ENCODE data around the gene ZNF134.

ZNF134 gene

GRCh38 chr19:57641715-57642234, 27.7 kb downstream of the ZNF134 start:
- WGBS (ENCODE audit: insufficient coverage, insufficient read length) = no CpG with 5 or more reads among the region's 4 CpGs
- no peak overlapping the region for H3K27ac ChIP-seq (ENCODE audit: low read length)
- H3K9me3 ChIP-seq (ENCODE audit: control insufficient read depth, insufficient read depth, low read length) = 0 out of 2 replicates have a peak, but pooled peaks cover 2% of the 10 kb centered on the region
- DNase-seq (ENCODE audit: low read depth, low spot score) = no peak
- H3K4me3 ChIP-seq (ENCODE audit: low read length) = no peak overlapping the region
- peaks cover 20% of the 10 kb centered on the region; the same call in 1 of the 2 replicates for H3K36me3 ChIP-seq (ENCODE audit: control insufficient read depth, insufficient read depth, low read length)
- H3K27me3 ChIP-seq (ENCODE audit: control insufficient read depth, insufficient read depth, low read length) = no peaks in the 10 kb centered on the region
- no peaks in the 10 kb centered on the region for H3K4me1 ChIP-seq (ENCODE audit: control insufficient read depth, insufficient read depth, low read length)

- 0 out of 2 replicates have a peak, but pooled peaks cover 2% of the 10 kb centered on the region for H3K9me3 ChIP-seq (ENCODE audit: control insufficient read depth, insufficient read depth, low read length)
- H3K27me3 ChIP-seq (ENCODE audit: control insufficient read depth, insufficient read depth, low read length) = no peaks in the 10 kb centered on the region
- H3K4me3 ChIP-seq (ENCODE audit: low read length) = no peak overlapping the region
- H3K27ac ChIP-seq (ENCODE audit: low read length) = no peak overlapping the region
- peaks cover 20% of the 10 kb centered on the region; the same call in 1 of the 2 replicates for H3K36me3 ChIP-seq (ENCODE audit: control insufficient read depth, insufficient read depth, low read length)
- DNase-seq (ENCODE audit: low read depth, low spot score) = no peak
- no peaks in the 10 kb centered on the region for H3K4me1 ChIP-seq (ENCODE audit: control insufficient read depth, insufficient read depth, low read length)
- no CpG with 5 or more reads among the region's 4 CpGs for WGBS (ENCODE audit: insufficient coverage, insufficient read length)
These were observed 28.5 kb downstream of the ZNF134 start for GRCh38 chr19:57642396-57643046.

- H3K27me3 ChIP-seq (ENCODE audit: control insufficient read depth, insufficient read depth, low read length) = no peaks in the 10 kb centered on the region
- no peak overlapping the region for H3K4me3 ChIP-seq (ENCODE audit: low read length)
- DNase-seq (ENCODE audit: low read depth, low spot score) = no peak
- no peaks in the 10 kb centered on the region for H3K4me1 ChIP-seq (ENCODE audit: control insufficient read depth, insufficient read depth, low read length)
- no peak overlapping the region for H3K27ac ChIP-seq (ENCODE audit: low read length)
- H3K36me3 ChIP-seq (ENCODE audit: control insufficient read depth, insufficient read depth, low read length) = peaks cover 20% of the 10 kb centered on the region; the same call in 1 of the 2 replicates
- H3K9me3 ChIP-seq (ENCODE audit: control insufficient read depth, insufficient read depth, low read length) = 0 out of 2 replicates have a peak, but pooled peaks cover 2% of the 10 kb centered on the region
These were observed 29.7 kb downstream of the ZNF134 start for GRCh38 chr19:57643734-57644133.

GRCh38 chr19:57648331-57649003, 34.4 kb downstream of the ZNF134 start:
- no peaks in the 10 kb centered on the region for H3K36me3 ChIP-seq (ENCODE audit: control insufficient read depth, insufficient read depth, low read length)
- no peak overlapping the region for H3K4me3 ChIP-seq (ENCODE audit: low read length)
- H3K9me3 ChIP-seq (ENCODE audit: control insufficient read depth, insufficient read depth, low read length) = no peaks in the 10 kb centered on the region
- no peak for DNase-seq (ENCODE audit: low read depth, low spot score)
- WGBS (ENCODE audit: insufficient coverage, insufficient read length) = no CpG with 5 or more reads among the region's 6 CpGs
- no peaks in the 10 kb centered on the region for H3K27me3 ChIP-seq (ENCODE audit: control insufficient read depth, insufficient read depth, low read length)
- no peak overlapping the region for H3K27ac ChIP-seq (ENCODE audit: low read length)
- H3K4me1 ChIP-seq (ENCODE audit: control insufficient read depth, insufficient read depth, low read length) = no peaks in the 10 kb centered on the region

- Histone ChIP-seq H3K4me3 (ENCODE audit: low read length) (no peak overlapping the region), H3K27me3 (ENCODE audit: control insufficient read depth, insufficient read depth, low read length) (no peaks in the 10 kb centered on the region), H3K27ac (ENCODE audit: low read length) (no peak overlapping the region), H3K9me3 (ENCODE audit: control insufficient read depth, insufficient read depth, low read length) (peaks cover 2% of the 10 kb centered on the region; the same call in 1 of the 2 replicates), H3K4me1 (ENCODE audit: control insufficient read depth, insufficient read depth, low read length) (no peaks in the 10 kb centered on the region), H3K36me3 (ENCODE audit: control insufficient read depth, insufficient read depth, low read length) (no peaks in the 10 kb centered on the region)
- no peak for DNase-seq (ENCODE audit: low read depth, low spot score)
- no CpG with 5 or more reads among the region's 6 CpGs for WGBS (ENCODE audit: insufficient coverage, insufficient read length)
These were observed 37.6 kb downstream of the ZNF134 start for GRCh38 chr19:57651654-57651996.

GRCh38 chr19:57653689-57654088, 39.6 kb downstream of the ZNF134 start:
- Histone ChIP-seq H3K36me3 (ENCODE audit: control insufficient read depth, insufficient read depth, low read length) (no peaks in the 10 kb centered on the region), H3K9me3 (ENCODE audit: control insufficient read depth, insufficient read depth, low read length) (peaks cover 2% of the 10 kb centered on the region; the same call in 1 of the 2 replicates), H3K4me1 (ENCODE audit: control insufficient read depth, insufficient read depth, low read length) (no peaks in the 10 kb centered on the region), H3K27me3 (ENCODE audit: control insufficient read depth, insufficient read depth, low read length) (no peaks in the 10 kb centered on the region), H3K4me3 (ENCODE audit: low read length) (no peak overlapping the region), H3K27ac (ENCODE audit: low read length) (no peak overlapping the region)
- WGBS (ENCODE audit: insufficient coverage, insufficient read length) = no CpG with 5 or more reads among the region's 2 CpGs
- DNase-seq (ENCODE audit: low read depth, low spot score) = no peak

- Histone ChIP-seq H3K4me1 (ENCODE audit: control insufficient read depth, insufficient read depth, low read length) (no peaks in the 10 kb centered on the region), H3K4me3 (ENCODE audit: low read length) (no peak overlapping the region), H3K9me3 (ENCODE audit: control insufficient read depth, insufficient read depth, low read length) (peaks cover 2% of the 10 kb centered on the region; the same call in 1 of the 2 replicates), H3K27ac (ENCODE audit: low read length) (no peak overlapping the region), H3K36me3 (ENCODE audit: control insufficient read depth, insufficient read depth, low read length) (no peaks in the 10 kb centered on the region), H3K27me3 (ENCODE audit: control insufficient read depth, insufficient read depth, low read length) (no peaks in the 10 kb centered on the region)
- no peak for DNase-seq (ENCODE audit: low read depth, low spot score)
- no CpG with 5 or more reads among the region's 1 CpG for WGBS (ENCODE audit: insufficient coverage, insufficient read length)
These were observed 41.4 kb downstream of the ZNF134 start for GRCh38 chr19:57655443-57655842.

GRCh38 chr19:57656346-57656745, 42.3 kb downstream of the ZNF134 start:
- no CpG with 5 or more reads among the region's 1 CpG for WGBS (ENCODE audit: insufficient coverage, insufficient read length)
- no peaks in the 10 kb centered on the region for H3K36me3 ChIP-seq (ENCODE audit: control insufficient read depth, insufficient read depth, low read length)
- no peak for DNase-seq (ENCODE audit: low read depth, low spot score)
- no peaks in the 10 kb centered on the region for H3K27me3 ChIP-seq (ENCODE audit: control insufficient read depth, insufficient read depth, low read length)
- H3K4me1 ChIP-seq (ENCODE audit: control insufficient read depth, insufficient read depth, low read length) = no peaks in the 10 kb centered on the region
- no peak overlapping the region for H3K27ac ChIP-seq (ENCODE audit: low read length)
- H3K9me3 ChIP-seq (ENCODE audit: control insufficient read depth, insufficient read depth, low read length) = peaks cover 2% of the 10 kb centered on the region; the same call in 1 of the 2 replicates
- no peak overlapping the region for H3K4me3 ChIP-seq (ENCODE audit: low read length)

GRCh38 chr19:57664269-57665127, 50.5 kb downstream of the ZNF134 start:
- no peaks in the 10 kb centered on the region; the same call in 1 of the 2 replicates for H3K9me3 ChIP-seq (ENCODE audit: control insufficient read depth, insufficient read depth, low read length)
- DNase-seq (ENCODE audit: low read depth, low spot score) = no peak
- WGBS (ENCODE audit: insufficient coverage, insufficient read length) = no CpG with 5 or more reads among the region's 64 CpGs
- peak overlapping the region; percentile 51; the same call in 1 of the 2 replicates for H3K4me3 ChIP-seq (ENCODE audit: low read length)
- H3K4me1 ChIP-seq (ENCODE audit: control insufficient read depth, insufficient read depth, low read length) = peaks cover 1% of the 10 kb centered on the region; the same call in 1 of the 2 replicates
- no peak overlapping the region for H3K27ac ChIP-seq (ENCODE audit: low read length)
- H3K36me3 ChIP-seq (ENCODE audit: control insufficient read depth, insufficient read depth, low read length) = no peaks in the 10 kb centered on the region
- H3K27me3 ChIP-seq (ENCODE audit: control insufficient read depth, insufficient read depth, low read length) = no peaks in the 10 kb centered on the region

- Histone ChIP-seq H3K27ac (ENCODE audit: low read length) (no peak overlapping the region), H3K4me1 (ENCODE audit: control insufficient read depth, insufficient read depth, low read length) (peaks cover 1% of the 10 kb centered on the region; the same call in 1 of the 2 replicates), H3K36me3 (ENCODE audit: control insufficient read depth, insufficient read depth, low read length) (no peaks in the 10 kb centered on the region), H3K9me3 (ENCODE audit: control insufficient read depth, insufficient read depth, low read length) (no peaks in the 10 kb centered on the region; the same call in 1 of the 2 replicates), H3K4me3 (ENCODE audit: low read length) (no peak overlapping the region), H3K27me3 (ENCODE audit: control insufficient read depth, insufficient read depth, low read length) (no peaks in the 10 kb centered on the region)
- no peak for DNase-seq (ENCODE audit: low read depth, low spot score)
- WGBS (ENCODE audit: insufficient coverage, insufficient read length) = no CpG with 5 or more reads among the region's 9 CpGs
These were observed 51.3 kb downstream of the ZNF134 start for GRCh38 chr19:57665261-57665806.
